Heart right ventricle (tissue), 16 donors: ENCODE results near the gene ICAM5. TPM values are rescaled to one million over a fixed set of nuclear protein-coding genes. Genes with fewer than 3 reads are reported as not detected.
"Not testable (repeated sequence)": the region's sequence is repeated elsewhere in the genome, so short reads cannot be mapped to it uniquely, and the experiment has no call there.

Source experiments
- ATAC-seq, 8 donors: fragments of 200-7000 bp; cut with Tn5 transposase; one replicate each; pipeline ENCODE4 v1.9.1; 2020; ENCODE audit warnings: mild to moderate bottlenecking in 8 of 8, moderate library complexity in 8 of 8, moderate number of reproducible peaks in 1 of 8
- DNase-seq, 2 donors: peaks; one replicate each; pipeline ENCODE4 v3.0.0-alpha.2; 2020
- H3K27ac ChIP-seq, 10 donors: fragments of 200-600 bp; sonication (generic) in 2 of 10; one replicate each; pipeline versions ENCODE4 v1.5.0 to v1.8.0; 2020 to 2022; ENCODE audit warnings: mild to moderate bottlenecking in 3 of 10
- H3K27me3 ChIP-seq, 7 donors: fragments of 200-600 bp; one replicate each; pipeline ENCODE4 v1.8.0; 2021 to 2022; ENCODE audit warnings: mild to moderate bottlenecking in 2 of 7
- H3K36me3 ChIP-seq, 9 donors: fragments of 200-600 bp; sonication (generic) in 1 of 9; one replicate each; pipeline versions ENCODE4 v1.5.0 to v1.8.0; 2020 to 2022; ENCODE audit warnings: mild to moderate bottlenecking in 2 of 9
- H3K4me1 ChIP-seq, 9 donors: fragments of 200-600 bp; sonication (generic) in 1 of 9; one replicate each; pipeline versions ENCODE4 v1.5.0 to v1.8.0; 2020 to 2022; ENCODE audit warnings: mild to moderate bottlenecking in 4 of 9
- H3K4me3 ChIP-seq, 10 donors: fragments of 200-600 bp; sonication (generic) in 2 of 10; one replicate each; pipeline versions ENCODE4 v1.5.0 to v1.8.0; 2020 to 2022; ENCODE audit warnings: mild to moderate bottlenecking in 7 of 10, moderate library complexity in 2 of 10
- H3K9me3 ChIP-seq, 11 donors: fragments of 200-600 bp in 10 of 11; sonication (generic) in 2 of 11; one replicate each; pipeline versions ENCODE4 v1.5.0 to v1.8.0; 2013 to 2022; ENCODE audit warnings: mild to moderate bottlenecking in 2 of 11, control low read depth in 1 of 11, moderate library complexity in 1 of 11
- CTCF ChIP-seq, 9 donors: fragments of 200-600 bp; sonication (generic) in 2 of 9; IDR thresholded peaks; one replicate each; pipeline versions ENCODE4 v1.5.0 to v1.8.0; 2021 to 2022; ENCODE audit warnings: antibody characterized with exemption in 9 of 9, mild to moderate bottlenecking in 5 of 9, moderate library complexity in 1 of 9
- WGBS, 2 donors: extraction: QIAGEN DNeasy Blood & Tissue Kit; methylation state at CpG; one replicate each; pipeline ENCODE4 v1.1.7; 2013; ENCODE audit warnings: inconsistent platforms in 1 of 2; 5-methylcytosine and 5-hydroxymethylcytosine counted together
- intact Hi-C, 10 donors: fragments of 100-400 bp; cut with DNase I; formaldehyde crosslinking; loops; one replicate each; pipeline versions ENCODE4 v1.11.1 to v1.14.2; 2022
- polyA plus RNA-seq, 2 donors: library from polyadenylated mRNA; stranded (reverse); fragments of 200-250 nt; gene quantifications; one replicate each; pipeline ENCODE4 v1.2.3, GENCODE V29; 2013
- total RNA-seq, 10 donors: library from RNA; stranded (reverse); fragmentation: NEBNext Ultra II Directional in 3 of 10; extraction: Animal tissue kit (Norgen Biotek cat#: 25700) in 3 of 10; gene quantifications; one replicate each; pipeline versions ENCODE4 v1.2.1 to v1.2.4, GENCODE V29; 2021 to 2023
- donor health status: Arrhythmogenic right ventricular cardiomyopathy.
- donor health status: ischemic (EF 13 %, LVEDD 7.1; RV severe dilation, severe dysfunction).
- donor health status: healthy with polysubstance abuse.
- donor health status: DM: no; HTN: yes; CAD: no.
- donor health status: DM: no; HTN: no; CAD: no.
- donor health status: ischemic (EF 25% LVEDD 6.9; RV normal size, moderate dysfunction).
- donor health status: ischemic (EF 25% LVEDD 5.7; RV mildly dilated, moderate dysfunction).
- donor health status: healthy.
- donor health status: DM: yes; HTN: yes; CAD: no.
- donor health status: Ischemic cardiomyopathy.
- donor health status: ischemic (EF 35%, LVEDD 5.7; RV mildly dilated, moderate dysfunction).
- donor health status: nonischemic (EF 11% LVEDD 7.7; RV severe dilation, severe dysfunction).
- donor health status: DM: yes; HTN: yes; CAD: no.
- donor health status: PGD.
- donor health status: ischemic (EF 29% LVEDD 5.4; RV normal size, mild dysfunction).
- donor health status: nonischemic (EF 23%, LVEDD 6.1; RV moderate dilation, normal function).

Gene ICAM5
- total and polyA plus RNA-seq, 12 donors = 0.18 to 1.0 (median 0.37) TPM; not detected in 3

GRCh38 chr19:10335352-10335985 lies 45.7 kb downstream of the ICAM5 start:
- H3K36me3 ChIP-seq = peaks cover 0 to 22% (median 1%) of the 10 kb centered on the region in 9 donors
- ATAC-seq = peak in 1 of 8 donors; percentile 23
- no peaks in the 10 kb centered on the region for H3K27me3 ChIP-seq
- peak overlapping the region in 7 of 10 donors; percentile 73 to 94 (median 78) for H3K4me3 ChIP-seq
- intact Hi-C loops = loop anchor here in 5 of 10 donors (2.0 to 10.0 kb wide), 4 partner anchors 17 to 61 kb away; partner anchors contain the start of genes ICAM1 (in 2 of the 5) and TYK2 (in 1 of the 5)
- peak overlapping the region in 9 of 10 donors; percentile 47 to 96 (median 73) for H3K27ac ChIP-seq
- 47 to 59% methylated on average over 26 of the region's 26 CpGs for WGBS, 2 donors
- peak in 1 of 2 donors; percentile 58 for DNase-seq
- H3K4me1 ChIP-seq = peaks cover 4 to 62% (median 35%) of the 10 kb centered on the region in 9 donors
- TF ChIP-seq CTCF (IDR thresholded peaks at IDR 0.05) = no peak
- no peaks in the 10 kb centered on the region for H3K9me3 ChIP-seq

- DNase-seq, H3K27me3 ChIP-seq, H3K4me3 ChIP-seq, H3K9me3 ChIP-seq, H3K27ac ChIP-seq, ATAC-seq: not testable (repeated sequence)
- peaks cover 4 to 58% (median 32%) of the 10 kb centered on the region in 9 donors for H3K4me1 ChIP-seq
- intact Hi-C loops = loop anchor here in 3 of 10 donors (5.0 to 10.0 kb wide), 2 partner anchors 41 to 62 kb away; partner anchors contain the start of gene ICAM1 (in 2 of the 3)
- 96% methylated on average over 9 of the region's 9 CpGs for WGBS, 2 donors
- peaks cover 0 to 20% (median 0%) of the 10 kb centered on the region in 9 donors for H3K36me3 ChIP-seq
These were observed 47.0 kb downstream of the ICAM5 start for GRCh38 chr19:10336725-10337124.

GRCh38 chr19:10338940-10339339 lies 49.2 kb downstream of the ICAM5 start:
- no peak for TF ChIP-seq CTCF (IDR thresholded peaks at IDR 0.05)
- ATAC-seq (no peak), DNase-seq (no peak)
- Histone ChIP-seq H3K27me3 (no peaks in the 10 kb centered on the region), H3K4me1 (peaks cover 0 to 43% (median 16%) of the 10 kb centered on the region in 9 donors), H3K36me3 (peaks cover 0 to 14% (median 0%) of the 10 kb centered on the region in 9 donors), H3K27ac (peak overlapping the region in 2 of 10 donors; percentile 52 to 86), H3K4me3 (peak overlapping the region in 1 of 10 donors; percentile 55), H3K9me3 (no peaks in the 10 kb centered on the region)
- intact Hi-C loops = loop anchor here in 3 of 10 donors (5.0 to 10.0 kb wide), 2 partner anchors 38 to 64 kb away; partner anchors contain the start of gene ICAM1 (in 2 of the 3)
- WGBS, 2 donors = 88% methylated on average over 6 of the region's 6 CpGs

- peak within 1 kb of the TSS in 3 of 10 donors; percentile 15 to 86 (median 52) for H3K27ac ChIP-seq
- ATAC-seq = no peak
- TF ChIP-seq CTCF (IDR thresholded peaks at IDR 0.05) = no peak
- DNase-seq = no peak
- peaks cover 0 to 12% (median 0%) of the 10 kb centered on the region in 9 donors for H3K36me3 ChIP-seq
- no peaks in the 10 kb centered on the region for H3K9me3 ChIP-seq
- H3K4me3 ChIP-seq = peak within 1 kb of the TSS in 1 of 10 donors; percentile 55
- 56 to 65% methylated on average over 14 of the region's 14 CpGs for WGBS, 2 donors
- peaks cover 0 to 38% (median 11%) of the 10 kb centered on the region in 9 donors for H3K4me1 ChIP-seq
- intact Hi-C loops = loop anchor here in 3 of 10 donors (5.0 to 10.0 kb wide), 2 partner anchors 38 to 65 kb away; partner anchors contain the start of gene ICAM1 (in 2 of the 3)
- no peaks in the 10 kb centered on the region for H3K27me3 ChIP-seq
These were observed 49.7 kb downstream of the ICAM5 start, which contains the start of gene ICAM3 for GRCh38 chr19:10339380-10339960. TSS of gene ICAM3 (minus strand) at chr19:10339624. CDS start at chr19:10339614, 10 bp downstream.
